IPS-20b (cell line): ENCODE results near the gene ZCCHC17.

Experiments used
- H3K27ac ChIP-seq: one replicate; pipeline ENCODE4 v1.5.1; 2013; ENCODE audit warnings: low read length
- H3K27me3 ChIP-seq: 2 replicates; pipeline ENCODE4 v1.6.1; 2013; ENCODE audit warnings: mild to moderate bottlenecking, low read length, inconsistent platforms; ENCODE audit not compliant: insufficient read depth
- H3K36me3 ChIP-seq: 2 replicates; pipeline ENCODE4 v1.6.1; 2013; ENCODE audit warnings: low read depth, mild to moderate bottlenecking, inconsistent platforms, low read length, moderate library complexity; ENCODE audit not compliant: insufficient read depth
- H3K4me1 ChIP-seq: 2 replicates; pipeline ENCODE4 v1.6.1; 2013; ENCODE audit warnings: mild to moderate bottlenecking, control low read depth, inconsistent platforms, low read length, moderate library complexity; ENCODE audit not compliant: insufficient read depth
- H3K4me3 ChIP-seq: 2 replicates; pipeline ENCODE4 v1.5.1; 2013; ENCODE audit warnings: mild to moderate bottlenecking, low read length, inconsistent platforms
- H3K9ac ChIP-seq: 2 replicates; pipeline ENCODE4 v1.6.1; 2013; ENCODE audit warnings: low read depth, mild to moderate bottlenecking, inconsistent platforms, low read length, moderate library complexity
- H3K9me3 ChIP-seq: 2 replicates; pipeline ENCODE4 v1.6.1; 2013; ENCODE audit warnings: mild to moderate bottlenecking, low read depth, low read length, inconsistent platforms; ENCODE audit not compliant: insufficient read depth

The ZCCHC17 gene

DNA sequence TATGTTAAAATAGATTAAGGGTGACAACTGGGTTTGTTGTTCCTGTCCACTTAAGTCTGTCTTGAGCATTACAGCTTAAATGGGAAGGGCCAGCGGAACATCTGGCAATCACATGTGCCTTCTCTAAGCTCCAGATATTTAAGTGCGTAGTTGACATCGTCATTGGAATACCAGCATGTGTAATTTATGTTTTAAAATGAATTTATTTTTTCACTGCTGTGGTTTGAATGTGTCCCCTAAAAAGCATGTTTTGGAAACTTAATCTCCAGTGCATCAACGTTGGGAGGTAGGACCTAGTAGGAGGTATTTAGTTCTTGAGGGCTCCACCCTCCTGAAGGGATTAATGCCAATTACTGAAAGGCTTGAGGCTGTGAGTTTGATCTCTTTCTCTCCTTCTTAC, 13.4 kb downstream of the ZCCHC17 start:
- Histone ChIP-seq H3K4me1 (no peaks in the 10 kb centered on the region), H3K27me3 (no peaks in the 10 kb centered on the region), H3K27ac (no peak overlapping the region), H3K9me3 (no peaks in the 10 kb centered on the region), H3K9ac (no peak overlapping the region), H3K36me3 (peaks cover 61% of the 10 kb centered on the region), H3K4me3 (no peak overlapping the region)

GRCh38 chr1:31315902-31316301, 19.1 kb downstream of the ZCCHC17 start:
- Histone ChIP-seq H3K4me1 (no peaks in the 10 kb centered on the region), H3K9ac (no peak overlapping the region), H3K27ac (no peak overlapping the region), H3K4me3 (no peak overlapping the region), H3K36me3 (peaks cover 87% of the 10 kb centered on the region), H3K9me3 (no peaks in the 10 kb centered on the region), H3K27me3 (no peaks in the 10 kb centered on the region)

DNA sequence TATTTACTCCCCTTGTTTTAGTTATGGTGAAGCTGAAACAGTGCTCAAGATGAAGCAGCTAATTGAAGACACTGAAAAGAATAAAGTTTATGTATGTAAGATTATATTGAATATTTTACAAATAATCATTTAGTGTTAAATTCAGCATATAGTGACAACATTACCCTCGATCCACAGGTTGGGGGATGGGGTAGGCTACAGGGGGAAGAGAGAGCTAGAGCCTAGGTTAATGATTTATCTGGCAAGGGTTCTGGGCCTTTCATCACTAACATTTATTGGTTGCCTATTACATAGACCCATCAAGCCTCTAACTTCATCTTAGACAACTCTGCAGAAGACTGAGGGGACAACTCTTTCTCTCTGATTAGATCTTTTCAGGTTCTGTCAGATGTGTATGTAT, 21.3 kb downstream of the ZCCHC17 start:
- Histone ChIP-seq H3K4me1 (no peaks in the 10 kb centered on the region), H3K36me3 (peaks cover 72% of the 10 kb centered on the region), H3K27me3 (no peaks in the 10 kb centered on the region), H3K9ac (no peak overlapping the region), H3K9me3 (no peaks in the 10 kb centered on the region), H3K27ac (no peak overlapping the region), H3K4me3 (no peak overlapping the region)

GRCh38 chr1:31324093-31324492, 27.3 kb downstream of the ZCCHC17 start:
- H3K9ac ChIP-seq = no peak overlapping the region
- H3K4me3 ChIP-seq = no peak overlapping the region
- H3K9me3 ChIP-seq = no peaks in the 10 kb centered on the region
- H3K27me3 ChIP-seq = no peaks in the 10 kb centered on the region
- no peak overlapping the region for H3K27ac ChIP-seq
- peaks cover 20% of the 10 kb centered on the region for H3K36me3 ChIP-seq
- no peaks in the 10 kb centered on the region for H3K4me1 ChIP-seq

GRCh38 chr1:31324992-31325391, 28.2 kb downstream of the ZCCHC17 start:
- Histone ChIP-seq H3K9me3 (no peaks in the 10 kb centered on the region), H3K9ac (no peak overlapping the region), H3K36me3 (peaks cover 13% of the 10 kb centered on the region), H3K4me1 (no peaks in the 10 kb centered on the region), H3K27me3 (no peaks in the 10 kb centered on the region), H3K4me3 (no peak overlapping the region), H3K27ac (no peak overlapping the region)

GRCh38 chr1:31326461-31326860, 29.6 kb downstream of the ZCCHC17 start:
- H3K36me3 ChIP-seq = peaks cover 5% of the 10 kb centered on the region
- no peaks in the 10 kb centered on the region for H3K4me1 ChIP-seq
- H3K9ac ChIP-seq = no peak overlapping the region
- H3K4me3 ChIP-seq = no peak overlapping the region
- no peaks in the 10 kb centered on the region for H3K9me3 ChIP-seq
- no peak overlapping the region for H3K27ac ChIP-seq
- no peaks in the 10 kb centered on the region for H3K27me3 ChIP-seq

DNA sequence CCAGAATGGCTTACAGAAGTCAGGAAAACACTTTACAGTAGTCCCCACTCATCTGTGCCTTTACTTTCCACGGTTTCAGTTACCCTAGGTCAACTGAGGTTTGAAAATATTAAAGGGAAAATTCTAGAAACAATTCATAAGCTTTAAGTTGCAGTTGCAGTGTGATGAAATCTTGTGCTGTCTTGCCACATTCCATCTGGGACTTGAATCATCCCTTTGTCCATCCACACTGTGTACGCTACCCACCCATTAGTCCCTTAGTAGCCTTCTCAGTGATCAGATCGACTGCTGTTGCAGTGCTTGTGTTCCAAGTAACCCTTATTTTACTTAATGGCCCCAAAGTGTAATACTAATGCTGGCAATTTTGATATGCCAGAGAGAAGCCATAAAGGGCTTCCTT, 30.5 kb downstream of the ZCCHC17 start:
- H3K4me3 ChIP-seq = no peak overlapping the region
- peaks cover 1% of the 10 kb centered on the region for H3K36me3 ChIP-seq
- H3K27ac ChIP-seq = no peak overlapping the region
- no peaks in the 10 kb centered on the region for H3K27me3 ChIP-seq
- H3K9me3 ChIP-seq = no peaks in the 10 kb centered on the region
- no peak overlapping the region for H3K9ac ChIP-seq
- H3K4me1 ChIP-seq = no peaks in the 10 kb centered on the region

DNA sequence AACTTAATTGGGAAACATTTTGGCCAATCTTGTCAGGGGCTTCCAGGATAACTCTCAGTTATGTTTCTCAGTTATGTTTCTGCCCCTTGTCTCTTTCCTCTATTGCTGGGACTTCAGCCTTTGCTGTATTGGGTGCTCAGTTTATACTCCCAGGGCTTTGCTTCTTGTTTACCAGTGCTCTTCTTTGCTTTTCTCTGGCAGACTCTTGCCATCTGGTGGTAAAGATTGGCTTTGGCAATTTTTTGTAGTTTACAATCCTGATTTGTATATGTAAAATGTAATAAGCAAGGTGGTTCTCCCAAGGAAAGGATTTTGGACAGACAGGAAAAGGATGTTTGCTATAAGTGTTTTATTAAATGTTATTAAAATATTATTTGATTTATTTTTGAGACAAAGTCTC, 38.2 kb downstream of the ZCCHC17 start:
- peaks cover 19% of the 10 kb centered on the region for H3K36me3 ChIP-seq
- no peak overlapping the region for H3K9ac ChIP-seq
- no peaks in the 10 kb centered on the region for H3K27me3 ChIP-seq
- H3K4me1 ChIP-seq = no peaks in the 10 kb centered on the region
- H3K9me3 ChIP-seq = no peaks in the 10 kb centered on the region
- no peak overlapping the region for H3K27ac ChIP-seq
- H3K4me3 ChIP-seq = no peak overlapping the region

GRCh38 chr1:31336687-31337467, 40.0 kb downstream of the ZCCHC17 start:
- Histone ChIP-seq H3K27ac (no peak overlapping the region), H3K36me3 (peaks cover 19% of the 10 kb centered on the region), H3K9ac (no peak overlapping the region), H3K9me3 (no peaks in the 10 kb centered on the region), H3K4me3 (no peak overlapping the region), H3K4me1 (no peaks in the 10 kb centered on the region), H3K27me3 (no peaks in the 10 kb centered on the region)

DNA sequence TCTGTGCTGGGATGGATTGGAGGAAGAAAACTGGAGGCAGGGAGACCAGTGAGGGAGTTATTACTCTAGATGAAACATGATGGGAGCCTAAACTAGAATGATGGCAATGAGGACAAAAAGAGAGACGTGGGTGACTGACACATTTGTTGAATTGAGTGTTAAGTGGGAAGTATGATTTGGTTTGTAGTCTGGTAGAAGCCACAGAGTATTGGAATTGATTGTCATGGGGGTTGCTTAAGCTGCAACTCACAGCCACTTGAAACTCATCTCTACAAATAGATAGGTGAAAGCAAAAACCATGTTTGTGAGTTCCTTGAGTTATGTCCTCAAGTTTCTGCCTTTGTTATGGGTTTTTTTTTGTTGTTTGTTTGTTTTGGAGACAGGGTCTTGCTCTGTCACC, 47.7 kb downstream of the ZCCHC17 start:
- no peaks in the 10 kb centered on the region for H3K4me1 ChIP-seq
- no peaks in the 10 kb centered on the region for H3K9me3 ChIP-seq
- H3K27me3 ChIP-seq = no peaks in the 10 kb centered on the region
- H3K4me3 ChIP-seq = no peak overlapping the region
- H3K36me3 ChIP-seq = peaks cover 41% of the 10 kb centered on the region
- H3K27ac ChIP-seq = no peak overlapping the region
- no peak overlapping the region for H3K9ac ChIP-seq

DNA sequence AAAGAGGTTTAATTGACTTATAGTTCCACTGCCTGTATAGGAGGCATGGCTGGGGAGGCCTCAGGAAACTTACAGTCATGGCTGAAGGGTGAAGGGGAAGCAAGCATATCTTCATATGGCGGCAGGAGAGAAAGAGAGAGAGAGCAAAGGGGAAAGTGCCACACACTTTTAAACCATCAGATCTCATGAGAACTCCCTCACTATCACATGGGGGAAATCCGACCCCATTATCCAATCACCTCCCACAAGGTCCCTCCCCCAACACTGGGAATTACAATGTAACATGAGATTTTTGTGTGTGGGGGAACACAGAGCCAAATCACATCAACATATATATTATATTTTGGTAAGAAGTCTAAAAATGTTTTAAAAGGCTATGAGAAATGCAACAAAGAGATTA, 48.8 kb downstream of the ZCCHC17 start:
- Histone ChIP-seq H3K4me1 (no peaks in the 10 kb centered on the region), H3K9ac (no peak overlapping the region), H3K9me3 (no peaks in the 10 kb centered on the region), H3K4me3 (no peak overlapping the region), H3K36me3 (peaks cover 48% of the 10 kb centered on the region), H3K27ac (no peak overlapping the region), H3K27me3 (no peaks in the 10 kb centered on the region)

- Histone ChIP-seq H3K4me3 (no peak overlapping the region), H3K9ac (no peak overlapping the region), H3K4me1 (no peaks in the 10 kb centered on the region), H3K9me3 (no peaks in the 10 kb centered on the region), H3K27me3 (no peaks in the 10 kb centered on the region), H3K27ac (no peak overlapping the region), H3K36me3 (peaks cover 59% of the 10 kb centered on the region)
These were observed 50.0 kb downstream of the ZCCHC17 start for GRCh38 chr1:31346785-31347184.
